Neural crest cell (in vitro differentiated cells): ENCODE measurements around the gene TMEM135. TPM values are rescaled to one million over a fixed set of nuclear protein-coding genes. Genes with fewer than 3 reads are reported as not detected.
"Not testable (repeated sequence)": the region's sequence is repeated elsewhere in the genome, so short reads cannot be mapped to it uniquely, and the experiment has no call there.

Experiments
- DNase-seq: peaks from one replicate; pipeline ENCODE4 v3.0.0; 2021; ENCODE audit warnings: low read depth, mixed read lengths, low spot score
- H3K27ac Mint-ChIP-seq: one replicate; pipeline ENCODE4 v1.8.0; 2021; ENCODE audit warnings: mild to moderate bottlenecking, mixed read lengths; ENCODE audit not compliant: unreplicated experiment
- H3K27me3 Mint-ChIP-seq: 2 replicates; pipeline ENCODE4 v1.8.0; 2021; ENCODE audit warnings: low read depth, mild to moderate bottlenecking, mixed read lengths
- H3K36me3 Mint-ChIP-seq: 2 replicates; pipeline ENCODE4 v1.8.0; 2021; ENCODE audit warnings: low read depth, mild to moderate bottlenecking, mixed read lengths
- H3K4me1 Mint-ChIP-seq: 2 replicates; pipeline ENCODE4 v1.8.0; 2021; ENCODE audit warnings: mixed read lengths
- H3K4me3 Mint-ChIP-seq: one replicate; pipeline ENCODE4 v1.8.0; 2021; ENCODE audit warnings: mild to moderate bottlenecking, mixed read lengths
- H3K9me3 Mint-ChIP-seq: 2 replicates; pipeline ENCODE4 v1.8.0; 2021; ENCODE audit warnings: mixed read lengths
- CTCF ChIP-seq: fragments of 200-600 bp; sonication (generic); conservative IDR thresholded peaks from 2 replicates; pipeline ENCODE4 v1.5.0; 2021; ENCODE audit warnings: antibody characterized with exemption, mild to moderate bottlenecking
- total RNA-seq: library from RNA; stranded (reverse); gene quantifications from 2 replicates; pipeline ENCODE4 v1.2.1, GENCODE V29; 2021

TMEM135 gene
- total RNA-seq, 1 donor from 2014 or later, result 39.5 TPM

DNA sequence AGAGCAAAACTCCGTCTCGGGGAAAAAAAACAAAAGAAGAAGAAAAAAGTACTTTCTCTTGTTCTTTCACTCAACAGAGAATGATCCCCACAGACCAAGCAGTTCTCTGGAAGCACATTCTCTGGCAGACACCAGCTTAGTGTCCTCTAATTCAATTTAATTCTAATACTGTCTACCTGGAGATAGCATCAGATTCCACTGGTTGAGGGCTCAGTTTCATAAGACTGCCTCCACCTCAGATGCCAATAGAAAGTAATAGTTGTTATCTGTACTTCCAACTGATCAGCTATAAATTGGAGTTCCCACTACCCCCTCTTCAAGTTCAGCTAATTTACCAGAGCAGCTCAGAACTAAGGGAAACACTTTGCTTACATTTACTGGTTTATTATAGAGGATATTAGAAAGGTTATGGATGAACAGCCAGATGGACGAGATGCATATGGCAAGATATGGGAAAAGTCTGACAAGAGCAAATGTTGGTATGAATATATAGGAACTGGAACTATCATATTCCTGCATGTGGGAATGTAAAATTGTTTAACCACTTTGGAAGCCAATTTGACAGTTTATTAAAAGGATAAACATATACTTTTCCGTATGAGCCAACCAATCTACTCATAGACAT lies 64.3 kb downstream of the TMEM135 start:
- Mint-ChIP-seq H3K27ac (no peak overlapping the region), H3K4me3 (no peak overlapping the region), H3K36me3 (peaks cover 18% of the 10 kb centered on the region)

DNA sequence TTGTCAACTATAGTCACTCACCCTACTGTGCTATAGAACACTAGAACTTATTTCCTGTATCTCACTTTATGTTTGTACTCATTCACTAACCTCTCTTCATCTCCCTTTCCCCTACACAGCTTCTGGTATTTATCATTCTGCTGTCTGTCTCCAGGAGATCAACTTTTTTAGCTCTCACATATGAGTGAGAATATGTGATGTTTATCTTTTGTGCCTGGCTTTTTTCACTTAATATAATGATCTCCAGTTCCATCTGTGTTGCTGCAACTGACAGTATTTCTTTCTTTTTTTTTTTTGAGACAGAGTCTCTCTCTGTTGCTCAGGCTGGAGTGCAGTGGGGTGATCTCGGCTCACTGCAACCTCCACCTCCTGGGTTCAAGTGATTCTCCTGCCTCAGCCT lies 68.1 kb downstream of the TMEM135 start:
- peaks cover 16% of the 10 kb centered on the region for H3K36me3 Mint-ChIP-seq

More for the DNA sequence above, 64.3 kb downstream of the TMEM135 start:
- TF ChIP-seq CTCF, result no peak
- Mint-ChIP-seq H3K27me3 (no peaks in the 10 kb centered on the region), H3K4me1 (peaks cover 6% of the 10 kb centered on the region), H3K9me3 (peaks cover 6% of the 10 kb centered on the region)
- no peak for DNase-seq

DNA sequence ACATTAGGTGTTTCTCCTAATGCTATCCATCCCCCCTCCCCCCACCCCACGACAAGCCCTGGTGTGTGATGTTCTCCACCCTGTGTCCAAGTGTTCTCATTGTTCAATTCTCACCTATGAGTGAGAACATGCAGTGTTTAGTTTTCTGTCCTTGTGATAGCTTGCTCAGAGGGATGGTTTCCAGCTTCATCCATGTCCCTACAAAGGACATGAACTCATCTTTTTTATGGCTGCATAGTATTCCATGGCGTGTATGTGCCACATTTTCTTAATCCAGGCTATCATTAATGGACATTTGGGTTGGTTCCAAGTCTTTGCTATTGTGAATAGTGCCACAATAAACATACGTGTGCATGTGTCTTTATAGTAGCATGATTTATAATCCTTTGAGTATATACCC lies 69.6 kb downstream of the TMEM135 start:
- not testable (repeated sequence) for H3K4me1 Mint-ChIP-seq, H3K27me3 Mint-ChIP-seq, H3K4me3 Mint-ChIP-seq, H3K9me3 Mint-ChIP-seq, DNase-seq, H3K27ac Mint-ChIP-seq
- H3K36me3 Mint-ChIP-seq, result peaks cover 16% of the 10 kb centered on the region

More for the DNA sequence above, 68.1 kb downstream of the TMEM135 start:
- not testable (repeated sequence) for H3K4me3 Mint-ChIP-seq, H3K27ac Mint-ChIP-seq, DNase-seq, H3K9me3 Mint-ChIP-seq, H3K27me3 Mint-ChIP-seq, H3K4me1 Mint-ChIP-seq

GRCh38 chr11:87110443-87111131 lies 72.9 kb downstream of the TMEM135 start:
- Mint-ChIP-seq H3K4me3 (no peak overlapping the region), H3K27me3 (no peaks in the 10 kb centered on the region), H3K4me1 (peaks cover 12% of the 10 kb centered on the region), H3K9me3 (peaks cover 2% of the 10 kb centered on the region), H3K36me3 (peaks cover 12% of the 10 kb centered on the region), H3K27ac (no peak overlapping the region)
- no peak for DNase-seq
- no peak for TF ChIP-seq CTCF

DNA sequence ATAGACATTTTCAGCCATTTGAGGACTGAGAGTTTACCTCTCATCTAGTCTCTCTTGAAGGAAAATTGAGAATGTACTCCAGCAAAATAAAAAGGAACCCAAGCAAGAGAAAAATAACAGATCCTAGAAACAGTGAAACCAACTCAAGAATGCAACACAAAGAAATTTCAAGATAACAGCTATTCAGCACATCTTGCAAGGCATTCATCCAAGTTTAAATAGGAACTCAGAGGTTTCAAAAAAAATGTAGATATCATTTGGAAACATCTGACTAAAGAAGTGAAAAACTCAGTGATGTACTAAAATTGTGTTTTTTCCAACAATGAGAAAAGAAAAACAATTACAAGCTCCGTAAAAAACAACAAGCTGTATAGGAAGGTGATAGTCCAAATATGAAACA lies 76.4 kb downstream of the TMEM135 start:
- H3K4me1 Mint-ChIP-seq, result peaks cover 18% of the 10 kb centered on the region
- peaks cover 2% of the 10 kb centered on the region for H3K36me3 Mint-ChIP-seq
- H3K27me3 Mint-ChIP-seq, result no peaks in the 10 kb centered on the region
- H3K9me3 Mint-ChIP-seq, result no peaks in the 10 kb centered on the region
- no peak overlapping the region for H3K4me3 Mint-ChIP-seq
- H3K27ac Mint-ChIP-seq, result no peak overlapping the region
- TF ChIP-seq CTCF, result no peak
- no peak for DNase-seq

GRCh38 chr11:87116185-87116584 lies 78.5 kb downstream of the TMEM135 start:
- no peak for DNase-seq
- Mint-ChIP-seq H3K27ac (no peak overlapping the region), H3K9me3 (no peaks in the 10 kb centered on the region), H3K36me3 (peaks cover 3% of the 10 kb centered on the region), H3K4me1 (peaks cover 20% of the 10 kb centered on the region), H3K27me3 (no peaks in the 10 kb centered on the region), H3K4me3 (no peak overlapping the region)
- no peak for TF ChIP-seq CTCF
